ENCODE results near the gene PTPMT1.
A peak's percentile ranks its signal among the peaks of the same experiment; 100 is the strongest.
"Not testable (repeated sequence)": the region's sequence is repeated elsewhere in the genome, so short reads cannot be mapped to it uniquely, and the experiment has no call there.

The PTPMT1 gene, protein sequence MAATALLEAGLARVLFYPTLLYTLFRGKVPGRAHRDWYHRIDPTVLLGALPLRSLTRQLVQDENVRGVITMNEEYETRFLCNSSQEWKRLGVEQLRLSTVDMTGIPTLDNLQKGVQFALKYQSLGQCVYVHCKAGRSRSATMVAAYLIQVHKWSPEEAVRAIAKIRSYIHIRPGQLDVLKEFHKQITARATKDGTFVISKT

DNA sequence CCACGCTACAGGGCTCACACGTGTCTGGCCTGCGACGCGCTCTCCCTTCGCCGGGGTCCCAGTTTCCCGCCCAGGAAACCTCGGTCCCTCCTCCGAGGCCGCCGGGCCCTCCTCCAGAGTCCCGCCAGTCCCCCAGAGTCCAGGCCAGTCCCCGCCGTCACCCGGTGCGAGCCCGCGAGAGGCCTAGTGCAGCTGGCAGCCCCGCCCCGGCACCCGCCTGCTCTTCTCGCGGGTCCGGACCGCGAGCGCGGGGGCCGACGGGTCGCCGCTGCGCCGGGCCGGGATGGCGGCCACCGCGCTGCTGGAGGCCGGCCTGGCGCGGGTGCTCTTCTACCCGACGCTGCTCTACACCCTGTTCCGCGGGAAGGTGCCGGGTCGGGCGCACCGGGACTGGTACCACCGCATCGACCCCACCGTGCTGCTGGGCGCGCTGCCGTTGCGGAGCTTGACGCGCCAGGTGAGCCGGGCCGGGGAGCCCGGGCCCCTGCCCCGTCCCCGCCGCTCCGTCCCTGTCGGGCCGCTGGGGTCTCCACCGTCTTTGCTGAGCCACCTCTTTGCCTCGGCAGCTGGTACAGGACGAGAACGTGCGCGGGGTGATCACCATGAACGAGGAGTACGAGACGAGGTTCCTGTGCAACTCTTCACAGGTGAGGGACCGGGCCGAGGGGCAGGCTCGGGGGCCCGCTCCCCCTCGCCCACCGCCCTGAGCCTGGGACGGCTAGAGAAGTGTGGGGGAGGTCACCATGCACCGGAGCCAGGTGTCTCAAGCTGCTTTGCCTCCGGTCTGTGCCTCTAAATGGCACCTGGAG lies at the start of gene PTPMT1:
Gene PTPMT1, plus strand, starts transcription at position 260 of the 809 bp plus-strand sequence. Its CDS starts 24 bp downstream, at position 284.
- peak; percentile 40 for DNase-seq (ENCODE audit: low read depth)

DNA sequence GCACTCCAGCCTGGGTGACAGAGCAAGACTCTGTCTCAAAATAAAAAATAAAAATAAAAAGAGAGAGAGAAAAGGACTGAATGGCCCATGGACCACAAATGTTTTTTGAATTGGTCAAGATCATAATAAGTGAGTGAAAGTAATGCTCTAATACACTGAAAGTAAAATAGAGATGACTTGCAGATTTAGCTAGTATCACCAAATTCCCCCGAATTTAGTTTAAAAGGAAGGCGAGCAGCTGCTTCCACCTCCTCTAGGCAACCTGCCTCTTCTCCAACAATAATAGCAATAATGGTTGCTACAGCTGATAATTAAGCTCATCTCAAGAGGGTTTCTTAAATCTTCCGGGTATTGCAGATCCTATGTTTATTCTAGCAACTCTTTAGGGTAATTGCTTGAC lies 49.2 kb upstream of the PTPMT1 start:
- DNase-seq (ENCODE audit: low read depth) = no peak

DNA sequence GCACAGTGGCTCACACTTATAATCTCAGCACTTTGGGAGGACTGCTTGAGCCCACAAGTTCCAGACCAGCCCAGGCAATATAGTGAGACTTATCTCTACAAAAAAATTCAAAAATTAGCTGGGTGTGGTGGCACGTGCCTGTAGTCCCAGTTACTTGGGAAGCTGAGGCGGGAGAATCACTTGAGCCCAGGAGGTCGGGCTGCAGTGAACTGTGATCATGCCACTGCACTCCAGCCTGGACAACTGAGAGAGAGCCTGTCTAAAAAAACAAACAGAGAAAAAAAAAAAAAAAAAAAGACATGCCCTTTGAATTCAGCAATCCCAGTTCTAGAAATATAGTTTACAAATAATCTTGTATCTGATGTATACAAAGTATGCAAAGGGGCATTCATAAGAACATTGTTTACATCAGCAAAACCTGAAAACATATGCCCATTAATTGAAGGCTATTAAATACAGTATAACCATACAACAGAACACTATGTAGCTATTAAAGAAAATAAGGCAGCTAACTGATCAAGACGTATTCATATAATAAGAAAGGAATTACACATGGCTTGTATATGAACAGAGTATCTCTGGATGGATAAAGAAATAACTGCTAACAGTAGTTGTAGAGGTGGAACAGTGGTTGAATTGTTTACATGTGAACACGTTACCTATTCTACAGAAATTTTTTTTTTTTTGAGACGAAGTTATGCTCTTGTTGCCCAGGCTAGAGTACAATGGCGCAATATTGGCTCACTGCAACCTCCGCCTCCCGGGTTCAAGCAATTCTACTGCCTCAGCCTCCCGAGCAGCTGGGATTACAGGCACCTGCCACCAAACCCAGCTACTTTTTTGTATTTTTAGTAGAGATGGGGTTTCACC lies 48.2 kb upstream of the PTPMT1 start:
- DNase-seq (ENCODE audit: low read depth) = no peak

DNA sequence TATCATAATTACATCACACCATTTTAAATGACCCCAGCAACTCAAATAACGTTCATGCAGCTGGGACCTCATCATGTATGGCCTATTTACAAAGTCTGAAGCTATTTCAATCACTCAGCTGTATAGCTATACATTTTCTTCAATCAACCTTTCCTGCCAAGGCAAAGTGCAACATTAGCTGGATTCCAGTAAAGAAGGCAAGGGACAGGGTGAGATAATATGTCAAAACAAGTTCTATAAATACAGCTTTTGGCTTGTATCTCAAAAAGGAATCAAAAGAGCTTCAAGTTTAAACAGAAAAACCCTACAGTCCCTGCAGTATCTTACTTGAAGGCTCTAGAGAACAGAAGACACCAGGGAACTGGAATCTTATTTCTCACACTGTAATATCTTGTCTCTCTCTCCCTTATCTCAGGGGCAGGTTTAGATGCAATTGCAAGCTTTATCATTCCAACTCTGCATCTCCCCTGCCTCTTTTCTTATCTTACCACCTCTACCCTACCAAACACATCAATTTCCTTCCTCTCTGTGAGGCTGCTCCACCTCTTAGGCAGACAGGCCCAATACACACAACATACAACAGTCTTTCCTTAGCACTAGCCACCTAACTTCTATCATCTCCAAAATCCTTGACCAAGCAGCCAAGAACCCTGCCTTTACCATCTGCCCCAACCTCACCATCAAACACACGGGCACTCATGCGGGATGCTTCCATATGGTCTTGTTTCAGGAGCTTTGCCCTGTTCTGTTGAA lies 47.0 kb upstream of the PTPMT1 start:
- DNase-seq (ENCODE audit: low read depth) = no peak

DNA sequence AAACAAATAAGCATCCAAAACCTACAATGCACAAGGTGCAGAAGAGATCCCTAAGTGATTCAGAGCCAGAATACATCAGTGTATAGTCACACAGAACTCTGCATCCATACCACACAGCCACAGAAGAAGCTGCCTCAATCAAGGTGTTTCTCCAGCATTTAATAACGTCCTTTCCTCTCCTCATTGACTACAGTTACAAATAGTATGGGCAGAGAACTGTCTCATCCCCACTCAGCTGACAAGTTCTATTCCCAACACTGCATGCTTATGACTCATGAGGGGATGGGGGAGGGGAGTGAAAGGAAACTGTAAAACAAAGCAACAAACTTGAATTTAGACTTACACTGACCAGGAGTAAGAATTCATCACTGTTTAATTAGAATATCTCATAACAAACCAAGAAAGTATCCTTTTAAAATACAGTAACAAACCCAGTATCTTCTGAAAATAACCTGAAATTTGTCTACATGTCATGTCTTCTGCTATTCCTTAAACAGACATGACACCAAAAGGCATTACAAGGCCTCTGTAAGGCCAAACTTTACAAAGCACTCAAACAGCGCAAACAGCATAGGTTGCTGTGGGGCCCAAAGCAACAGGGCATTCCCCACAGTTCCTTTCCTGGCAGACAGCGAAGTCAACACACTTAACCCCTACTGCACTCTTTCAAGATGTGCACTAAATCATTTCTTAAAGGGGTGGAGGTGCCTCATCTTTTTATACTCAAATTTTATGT lies 41.7 kb upstream of the PTPMT1 start:
- DNase-seq (ENCODE audit: low read depth) = no peak

DNA sequence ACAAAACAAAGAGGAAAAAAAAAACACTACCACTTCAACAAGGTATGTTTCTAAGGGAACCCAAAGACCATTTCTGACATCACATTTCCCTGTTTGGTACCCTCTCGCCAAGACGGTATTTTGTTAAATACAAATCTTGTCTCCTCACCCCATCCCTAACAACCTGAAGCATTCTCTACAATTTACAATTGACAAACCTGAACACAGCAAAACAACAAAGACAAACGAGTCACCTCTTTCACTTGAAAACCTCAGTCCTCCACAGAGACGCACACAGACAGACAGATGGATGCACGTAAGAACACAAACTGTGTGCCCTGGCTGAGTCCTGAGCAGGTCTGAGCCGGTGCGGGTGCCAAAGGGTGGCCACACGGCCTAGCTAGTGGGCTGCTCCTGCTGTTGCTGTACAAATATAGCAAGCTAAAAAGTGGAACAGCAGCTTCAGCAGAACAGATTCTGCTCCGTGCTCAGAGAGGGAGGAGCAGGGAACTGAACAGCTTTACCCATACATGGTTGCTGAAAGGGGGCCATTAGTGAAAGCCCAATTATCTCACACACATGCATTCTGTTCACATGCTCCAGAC lies 41.0 kb upstream of the PTPMT1 start:
- DNase-seq (ENCODE audit: low read depth) = no peak

DNA sequence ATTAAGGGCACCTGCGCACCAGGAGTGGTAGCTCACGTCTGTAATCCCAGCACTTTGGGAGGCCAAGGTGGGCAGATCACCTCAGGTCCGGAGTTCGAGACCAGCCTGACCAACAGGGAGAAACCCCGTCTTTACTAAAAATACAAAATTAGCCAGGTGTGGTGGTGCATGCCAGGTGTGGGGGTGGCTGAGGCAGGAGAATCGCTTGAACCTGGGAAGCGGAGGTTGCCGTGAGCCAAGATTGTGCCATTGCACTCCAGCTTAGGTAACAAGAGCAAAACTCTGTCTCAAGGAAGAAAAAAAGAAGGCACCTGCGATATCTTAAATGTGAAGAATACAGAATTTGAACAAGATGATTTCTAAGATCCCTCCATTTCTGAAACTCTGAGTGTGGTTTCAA lies 39.4 kb upstream of the PTPMT1 start:
- DNase-seq (ENCODE audit: low read depth) = not testable (repeated sequence)

DNA sequence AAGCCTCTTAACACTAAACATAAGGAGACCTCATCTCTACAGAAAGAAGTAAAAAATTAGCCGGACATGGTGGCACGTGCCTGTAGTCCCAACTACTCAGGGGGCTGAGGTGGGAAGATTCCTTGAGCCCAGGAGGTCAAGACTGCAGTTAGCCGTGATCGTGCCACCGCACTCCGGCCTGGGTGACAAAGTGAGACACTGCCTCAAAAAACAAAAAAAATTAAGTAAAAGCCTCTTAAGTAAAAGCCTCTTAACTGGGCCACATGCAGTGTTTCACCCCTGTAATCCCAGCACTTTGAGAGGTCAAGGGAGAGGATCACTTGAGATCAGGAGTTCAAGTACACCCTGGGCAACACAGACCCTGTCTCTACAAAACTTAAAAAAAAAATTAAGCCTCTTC lies 38.2 kb upstream of the PTPMT1 start:
- no peak for DNase-seq (ENCODE audit: low read depth)

DNA sequence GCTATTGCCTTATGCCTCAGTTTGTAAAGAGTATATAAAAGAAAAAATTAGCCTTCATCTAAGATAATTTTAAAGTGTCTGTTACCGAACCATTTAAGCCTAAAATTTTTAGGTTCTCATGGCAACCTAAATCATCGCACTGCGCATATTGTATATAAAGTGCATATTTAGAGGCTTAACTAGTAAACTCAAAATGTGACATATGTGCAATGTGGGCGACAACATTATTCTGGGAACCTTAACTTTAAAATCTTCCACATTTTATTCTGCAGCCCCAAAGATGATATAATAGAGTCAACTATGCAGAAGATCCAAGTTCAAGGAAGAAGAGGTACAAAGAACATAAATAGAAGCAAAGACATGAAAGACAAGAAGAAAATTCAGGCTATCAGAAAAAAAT lies 35.4 kb upstream of the PTPMT1 start:
- DNase-seq (ENCODE audit: low read depth) = no peak

DNA sequence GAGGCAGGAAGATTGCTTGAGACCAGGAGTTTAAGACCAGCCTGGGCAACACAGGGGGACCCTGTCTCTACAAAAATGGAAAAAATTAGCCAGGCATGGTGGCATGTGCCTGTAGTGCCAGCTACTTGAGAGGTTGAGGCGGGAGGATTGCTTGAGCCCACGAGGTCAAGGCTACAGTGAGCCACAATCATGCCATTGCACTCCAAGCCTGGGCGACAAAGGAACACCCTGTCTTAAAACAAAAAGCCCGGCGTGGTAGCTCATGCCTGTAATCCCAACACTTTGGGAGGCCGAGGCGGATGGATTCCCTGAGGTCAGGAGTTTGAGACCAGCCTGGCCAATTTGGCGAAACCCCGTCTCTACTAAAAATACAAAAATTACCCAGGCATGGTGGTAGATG lies 34.7 kb upstream of the PTPMT1 start:
- not testable (repeated sequence) for DNase-seq (ENCODE audit: low read depth)

DNA sequence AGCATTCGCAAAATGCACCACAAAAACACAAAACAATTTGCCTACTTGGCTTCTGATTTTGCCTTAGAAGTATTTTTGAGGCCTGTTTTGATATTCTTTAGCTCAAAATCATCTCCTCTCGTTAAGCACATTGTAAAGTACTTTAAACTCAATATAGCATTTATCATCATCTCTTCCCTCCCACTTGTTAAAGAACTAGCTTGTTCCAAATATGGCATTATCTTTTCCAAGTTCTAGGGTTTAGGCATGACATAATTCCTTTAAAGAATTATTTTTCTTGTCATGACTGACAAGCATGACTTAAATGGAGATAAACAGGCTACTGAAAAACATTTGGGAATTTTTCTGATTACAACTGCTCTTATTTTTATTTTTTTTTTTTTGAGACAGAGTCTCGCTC lies 33.7 kb upstream of the PTPMT1 start:
- no peak for DNase-seq (ENCODE audit: low read depth)

DNA sequence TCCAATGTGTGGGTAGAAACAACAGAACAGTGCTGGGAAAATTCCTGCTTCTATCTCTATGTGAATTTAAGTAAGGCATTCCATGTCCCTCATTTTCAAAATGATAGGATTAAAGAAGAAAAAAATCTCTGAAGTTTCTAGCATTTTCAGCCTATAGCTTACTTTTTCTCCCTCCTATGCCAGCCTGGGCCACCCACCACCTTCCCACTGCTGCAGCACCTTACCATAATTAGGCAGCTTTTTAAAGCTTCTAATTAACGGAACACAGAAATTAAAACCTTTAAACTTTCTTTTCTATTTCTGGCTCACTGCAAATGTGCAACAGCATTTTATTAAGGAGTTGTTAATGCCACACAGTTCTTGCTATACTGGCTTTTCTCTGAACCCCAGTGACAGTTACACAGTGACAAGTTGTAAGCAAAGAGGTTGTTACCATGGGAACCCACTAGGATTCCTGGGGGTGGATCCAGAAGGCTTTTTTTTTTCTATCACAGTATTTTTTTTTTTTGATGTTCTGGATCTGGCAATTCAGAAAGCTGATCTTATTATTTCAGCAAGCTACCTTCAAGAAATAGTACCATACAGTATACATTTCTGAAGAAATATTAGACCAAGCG lies 32.7 kb upstream of the PTPMT1 start:
- DNase-seq (ENCODE audit: low read depth) = no peak

DNA sequence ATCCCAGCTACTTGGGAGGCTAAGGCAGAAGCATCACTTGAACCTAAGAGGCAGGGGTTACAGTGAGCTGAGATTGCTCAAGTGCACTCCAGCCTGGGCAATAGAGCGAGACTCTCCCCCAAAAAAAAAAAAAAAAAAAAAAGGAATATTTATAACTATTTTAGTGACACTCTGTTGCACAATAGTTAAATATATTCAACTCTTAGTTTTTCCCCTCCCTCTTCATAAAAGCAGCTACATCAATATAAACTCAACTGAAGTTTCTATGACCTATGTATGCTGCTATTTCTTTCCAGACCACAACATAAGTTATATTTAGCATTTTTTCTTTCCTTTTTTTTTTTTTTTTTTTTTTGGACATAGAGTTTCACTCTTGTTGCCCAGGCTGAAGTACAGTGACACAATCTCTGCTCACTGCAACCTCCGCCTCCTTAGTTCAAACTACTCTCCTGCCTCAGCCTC lies 31.7 kb upstream of the PTPMT1 start:
- DNase-seq (ENCODE audit: low read depth) = no peak

DNA sequence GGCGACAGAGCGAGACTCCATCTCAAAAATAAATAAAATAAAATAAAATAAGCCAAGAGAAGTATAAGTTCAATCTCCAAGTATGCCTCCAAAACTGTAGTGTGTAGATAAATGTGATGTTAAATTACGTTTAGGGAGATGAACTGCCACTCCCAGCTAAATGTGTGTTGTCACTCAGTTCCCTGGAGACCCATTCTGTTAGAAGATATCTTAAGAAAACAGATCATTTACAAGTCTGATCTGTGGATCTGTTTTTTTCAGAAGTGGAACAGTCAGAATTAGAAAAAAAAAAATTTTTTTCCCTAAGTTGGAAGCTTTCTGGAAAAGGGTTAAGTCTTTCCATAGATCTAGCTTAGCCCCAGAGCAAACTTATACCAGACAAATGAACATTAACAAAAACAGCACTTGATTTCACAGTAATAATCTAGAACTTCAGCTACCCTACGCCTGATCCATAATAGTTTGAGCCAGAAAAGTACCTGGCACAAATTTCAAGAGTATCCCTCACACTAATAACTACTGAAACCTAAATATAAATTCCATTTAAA lies 30.6 kb upstream of the PTPMT1 start:
- DNase-seq (ENCODE audit: low read depth) = no peak

DNA sequence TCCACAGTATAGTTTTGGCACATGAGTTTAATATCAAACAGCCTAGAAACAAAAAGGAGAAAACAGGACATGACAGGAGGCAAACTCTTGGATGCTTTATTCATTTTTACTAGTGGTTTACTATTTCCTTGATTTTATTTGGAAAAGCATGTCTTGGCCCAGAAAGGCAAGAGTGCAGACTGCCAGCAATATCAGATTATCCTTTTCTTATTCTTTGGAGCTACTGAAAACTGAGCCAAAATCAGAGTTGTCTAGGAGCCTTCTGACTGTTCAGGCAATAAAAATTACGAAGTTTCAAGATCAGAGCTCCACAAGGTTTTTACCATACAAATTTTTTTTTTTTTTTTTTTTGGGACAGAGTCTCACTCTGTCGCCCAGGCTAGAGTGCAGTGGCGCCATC lies 28.5 kb upstream of the PTPMT1 start:
- no peak for DNase-seq (ENCODE audit: low read depth)

DNA sequence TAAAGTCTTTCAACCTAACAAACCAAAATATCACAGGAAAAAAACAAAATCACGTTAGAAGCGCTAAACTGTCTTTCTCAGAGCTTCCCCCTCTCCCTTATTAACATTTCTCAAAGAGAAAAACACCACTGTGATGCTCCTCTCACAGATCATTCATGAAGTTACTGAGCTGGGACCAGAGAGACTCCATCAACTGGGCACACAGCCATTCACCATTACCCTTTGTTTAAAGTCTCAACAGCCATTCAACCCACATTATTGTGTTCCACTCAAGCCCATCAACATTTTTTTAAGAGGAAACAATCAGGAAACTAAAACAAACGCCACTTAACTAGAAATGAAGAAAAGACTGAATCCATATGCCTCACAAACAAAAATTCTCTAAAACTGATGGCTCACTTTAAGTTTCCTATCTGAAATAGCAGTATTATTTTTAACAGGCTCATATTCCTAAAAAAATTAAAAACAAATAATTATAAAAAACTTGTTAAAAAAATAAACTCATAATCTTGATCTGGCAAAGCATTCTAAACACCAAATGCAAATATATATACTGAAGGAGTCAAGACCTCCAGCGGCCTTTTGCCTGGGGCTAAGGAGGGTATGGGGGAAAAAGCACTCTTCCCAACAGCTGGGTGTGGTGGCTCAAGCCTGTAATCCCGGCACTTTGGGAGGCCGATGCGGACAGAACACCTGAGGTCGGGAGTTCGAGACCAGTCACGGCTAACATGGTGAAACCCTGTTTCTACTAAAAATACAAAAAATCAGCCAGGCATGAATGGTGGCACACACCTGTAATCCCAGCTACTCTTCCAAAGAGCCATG lies 26.4 kb upstream of the PTPMT1 start:
- DNase-seq (ENCODE audit: low read depth) = no peak

DNA sequence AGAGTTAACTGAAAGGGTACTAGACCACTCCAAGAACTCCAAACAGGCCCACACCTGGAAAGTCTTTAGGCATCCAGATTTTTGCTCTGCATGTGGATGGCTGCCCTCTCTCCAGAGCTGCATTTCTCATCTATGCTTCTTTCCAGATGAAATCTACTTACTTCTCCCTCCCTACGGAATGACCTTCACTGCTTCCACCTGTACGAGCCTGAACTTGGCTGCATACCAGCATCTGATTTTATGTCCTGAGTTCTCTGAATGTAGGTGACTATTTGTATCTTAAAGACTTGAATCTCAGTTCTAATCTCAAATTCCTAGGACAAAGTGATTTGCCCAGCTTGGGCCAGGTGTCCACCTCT lies 25.7 kb upstream of the PTPMT1 start:
- no peak for DNase-seq (ENCODE audit: low read depth)

DNA sequence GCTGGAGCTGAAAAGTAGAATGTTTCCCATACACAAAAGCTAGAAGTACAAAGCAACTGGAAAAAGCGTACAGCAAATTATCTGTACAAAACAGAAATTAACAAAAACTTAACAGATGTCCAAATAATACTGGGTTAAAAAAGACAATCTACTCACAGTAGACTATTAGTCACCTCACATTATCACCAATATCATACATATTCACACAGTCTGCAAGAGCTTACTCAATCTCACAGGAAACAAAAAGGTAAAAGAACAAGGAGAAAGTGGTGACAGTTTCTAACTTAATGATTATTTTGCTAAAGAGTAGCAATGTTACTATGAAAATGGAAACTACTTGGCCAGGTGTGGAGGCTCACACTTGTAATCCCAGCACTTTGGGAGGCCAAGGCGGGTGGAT lies 24.3 kb upstream of the PTPMT1 start:
- no peak for DNase-seq (ENCODE audit: low read depth)

DNA sequence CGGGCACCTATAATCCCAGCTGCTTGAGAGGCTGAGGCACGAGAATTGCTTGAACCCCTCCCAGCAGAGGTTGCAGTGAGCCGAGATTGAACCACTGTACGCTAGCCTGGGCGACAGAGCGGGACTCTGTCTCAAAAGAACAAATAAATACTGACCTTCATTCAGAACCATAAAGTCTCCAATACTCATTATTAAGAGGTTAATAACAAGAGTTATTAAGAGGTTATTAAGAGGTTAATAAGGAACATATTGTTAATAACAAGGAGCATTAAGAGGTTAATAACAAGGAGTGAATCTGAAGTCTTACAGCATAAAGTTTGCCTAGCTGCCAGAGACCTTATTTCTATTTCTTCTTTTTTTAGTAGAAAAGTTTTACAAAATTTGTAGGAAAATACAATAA lies 20.1 kb upstream of the PTPMT1 start:
- DNase-seq (ENCODE audit: low read depth) = no peak

Measured in stimulated activated CD8-positive, alpha-beta memory T cell treated with anti-CD3 and anti-CD28 coated beads, Interleukin-7, amount 100 ng/mL, for 24 hours (primary cell).